GM10266 (cell line): Measurements from ENCODE around the gene ANKS1B.

Experiments
- DNase-seq: peaks from one replicate; pipeline ENCODE4 v3.0.0; 2012; ENCODE audit errors: extremely low spot score
- TF ChIP-seq, protein P1 (sequence below): IDR thresholded peaks from 2 replicates; pipeline ENCODE4 v1.5.1; 2012; ENCODE audit warnings: mild to moderate bottlenecking, low read depth; ENCODE audit not compliant: control insufficient read depth, insufficient read depth; ENCODE audit errors: missing control alignments

The ANKS1B gene

DNA sequence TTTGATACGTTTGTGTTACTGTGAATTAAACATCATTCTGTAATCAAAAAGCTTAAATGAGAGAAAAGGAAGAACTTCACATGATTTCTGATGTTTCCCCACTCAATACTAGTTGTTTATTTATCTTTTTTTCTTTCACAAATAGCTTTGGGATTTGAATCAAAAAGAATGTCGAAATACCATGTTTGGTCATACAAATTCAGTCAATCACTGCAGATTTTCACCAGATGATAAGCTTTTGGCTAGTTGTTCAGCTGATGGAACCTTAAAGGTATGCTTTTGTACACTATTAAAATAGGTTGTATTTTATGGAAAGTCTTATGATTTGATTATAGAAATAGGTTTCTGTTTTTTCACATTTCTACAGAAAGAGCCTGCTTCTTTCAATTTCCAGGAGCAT lies 1298.1 kb downstream of the ANKS1B start:
- TF ChIP-seq, protein P1, sequence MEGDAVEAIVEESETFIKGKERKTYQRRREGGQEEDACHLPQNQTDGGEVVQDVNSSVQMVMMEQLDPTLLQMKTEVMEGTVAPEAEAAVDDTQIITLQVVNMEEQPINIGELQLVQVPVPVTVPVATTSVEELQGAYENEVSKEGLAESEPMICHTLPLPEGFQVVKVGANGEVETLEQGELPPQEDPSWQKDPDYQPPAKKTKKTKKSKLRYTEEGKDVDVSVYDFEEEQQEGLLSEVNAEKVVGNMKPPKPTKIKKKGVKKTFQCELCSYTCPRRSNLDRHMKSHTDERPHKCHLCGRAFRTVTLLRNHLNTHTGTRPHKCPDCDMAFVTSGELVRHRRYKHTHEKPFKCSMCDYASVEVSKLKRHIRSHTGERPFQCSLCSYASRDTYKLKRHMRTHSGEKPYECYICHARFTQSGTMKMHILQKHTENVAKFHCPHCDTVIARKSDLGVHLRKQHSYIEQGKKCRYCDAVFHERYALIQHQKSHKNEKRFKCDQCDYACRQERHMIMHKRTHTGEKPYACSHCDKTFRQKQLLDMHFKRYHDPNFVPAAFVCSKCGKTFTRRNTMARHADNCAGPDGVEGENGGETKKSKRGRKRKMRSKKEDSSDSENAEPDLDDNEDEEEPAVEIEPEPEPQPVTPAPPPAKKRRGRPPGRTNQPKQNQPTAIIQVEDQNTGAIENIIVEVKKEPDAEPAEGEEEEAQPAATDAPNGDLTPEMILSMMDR, result no peak
- no peak for DNase-seq
